ENCODE results near the gene P2RY8. TPM values are rescaled to one million over a fixed set of nuclear protein-coding genes. Genes with fewer than 3 reads are reported as not detected.

The P2RY8 gene
- total RNA-seq, 1 experiment from 2014 or later = not detected

DNA sequence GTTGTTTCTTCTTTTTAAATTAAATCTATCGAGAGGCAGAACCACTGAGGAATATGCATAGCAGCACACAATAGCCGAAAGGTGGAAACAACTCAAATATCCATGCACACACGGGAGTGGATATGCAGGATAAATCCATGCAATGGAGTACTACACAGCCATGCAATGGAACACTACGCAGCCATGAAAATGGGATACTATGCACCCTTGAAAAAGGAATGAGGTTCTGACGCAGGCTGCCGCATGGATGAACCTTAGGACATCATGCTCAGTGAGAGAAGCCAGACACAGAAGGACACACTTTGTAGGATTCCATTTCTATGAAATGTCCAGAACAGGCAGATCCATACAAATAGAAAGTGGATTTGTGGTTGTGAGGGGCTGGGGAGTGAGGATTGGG is 18.4 kb upstream of the P2RY8 start:
- intact Hi-C loops (cut with micrococcal nuclease; ENCODE audit: unreplicated experiment) = no loop called here
- BruUV-seq (replicated peaks) = no TSS peak
- CTCF ChIA-PET = no interaction called here
- H3K27me3 Mint-ChIP-seq (ENCODE audit: unreplicated experiment) = peaks cover 18% of the 10 kb centered on the region
- TF ChIP-seq, protein P1, sequence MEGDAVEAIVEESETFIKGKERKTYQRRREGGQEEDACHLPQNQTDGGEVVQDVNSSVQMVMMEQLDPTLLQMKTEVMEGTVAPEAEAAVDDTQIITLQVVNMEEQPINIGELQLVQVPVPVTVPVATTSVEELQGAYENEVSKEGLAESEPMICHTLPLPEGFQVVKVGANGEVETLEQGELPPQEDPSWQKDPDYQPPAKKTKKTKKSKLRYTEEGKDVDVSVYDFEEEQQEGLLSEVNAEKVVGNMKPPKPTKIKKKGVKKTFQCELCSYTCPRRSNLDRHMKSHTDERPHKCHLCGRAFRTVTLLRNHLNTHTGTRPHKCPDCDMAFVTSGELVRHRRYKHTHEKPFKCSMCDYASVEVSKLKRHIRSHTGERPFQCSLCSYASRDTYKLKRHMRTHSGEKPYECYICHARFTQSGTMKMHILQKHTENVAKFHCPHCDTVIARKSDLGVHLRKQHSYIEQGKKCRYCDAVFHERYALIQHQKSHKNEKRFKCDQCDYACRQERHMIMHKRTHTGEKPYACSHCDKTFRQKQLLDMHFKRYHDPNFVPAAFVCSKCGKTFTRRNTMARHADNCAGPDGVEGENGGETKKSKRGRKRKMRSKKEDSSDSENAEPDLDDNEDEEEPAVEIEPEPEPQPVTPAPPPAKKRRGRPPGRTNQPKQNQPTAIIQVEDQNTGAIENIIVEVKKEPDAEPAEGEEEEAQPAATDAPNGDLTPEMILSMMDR (IDR thresholded peaks at IDR 0.05; ENCODE audit: unreplicated experiment) = no peak
- H3K36me3 Mint-ChIP-seq (ENCODE audit: insufficient read depth, unreplicated experiment) = no peaks in the 10 kb centered on the region
- H3K9me3 Mint-ChIP-seq (ENCODE audit: low read depth, unreplicated experiment) = peaks cover 9% of the 10 kb centered on the region
- H3K27ac Mint-ChIP-seq (ENCODE audit: unreplicated experiment) = no peak overlapping the region
- no peaks in the 10 kb centered on the region for H3K4me1 Mint-ChIP-seq (ENCODE audit: low read depth, unreplicated experiment)
- no peak for DNase-seq
- no peak overlapping the region for H3K4me3 Mint-ChIP-seq (ENCODE audit: low read depth, unreplicated experiment)

DNA sequence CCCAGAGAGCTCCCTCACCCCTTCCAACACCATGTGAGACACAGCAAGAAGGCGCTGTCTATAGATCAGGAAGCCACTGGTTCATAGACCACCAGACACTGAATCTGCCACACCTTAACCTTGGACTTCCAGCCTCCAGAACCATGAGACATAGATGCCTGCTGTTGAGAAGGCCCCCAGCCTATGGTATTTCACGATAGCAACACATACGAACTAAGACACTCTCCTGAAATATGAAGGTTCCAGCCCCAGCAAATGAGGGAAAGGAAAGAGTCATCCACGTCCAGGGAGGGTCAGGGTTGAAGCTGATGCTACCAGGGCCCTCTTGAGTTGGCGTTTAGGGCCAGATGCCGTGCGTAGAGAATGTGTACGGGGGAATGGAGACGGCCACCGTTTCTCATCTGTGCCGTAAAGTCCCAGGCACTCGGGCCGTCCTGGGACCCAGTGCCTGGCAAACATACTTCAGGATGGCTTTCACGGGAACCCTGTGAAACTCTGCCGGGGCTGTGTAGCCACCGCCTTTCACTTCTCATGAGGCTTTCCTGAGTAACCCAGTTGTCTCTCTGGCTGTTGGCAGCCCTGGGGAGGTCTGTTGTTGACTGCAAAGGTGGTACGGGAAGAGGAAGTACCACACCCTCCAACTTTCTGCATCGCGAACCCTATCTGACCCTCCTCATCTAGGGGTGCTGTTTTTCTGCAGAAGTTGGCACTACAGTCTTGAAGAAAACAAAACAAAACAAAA is 17.7 kb upstream of the P2RY8 start:
- no peak overlapping the region for H3K4me3 Mint-ChIP-seq (ENCODE audit: low read depth, unreplicated experiment)
- no peak overlapping the region for H3K27ac Mint-ChIP-seq (ENCODE audit: unreplicated experiment)
- intact Hi-C loops (cut with micrococcal nuclease; ENCODE audit: unreplicated experiment) = no loop called here
- BruUV-seq (replicated peaks) = no TSS peak
- H3K36me3 Mint-ChIP-seq (ENCODE audit: insufficient read depth, unreplicated experiment) = no peaks in the 10 kb centered on the region
- no peak for DNase-seq
- no peaks in the 10 kb centered on the region for H3K4me1 Mint-ChIP-seq (ENCODE audit: low read depth, unreplicated experiment)
- TF ChIP-seq, protein P1 (IDR thresholded peaks at IDR 0.05; ENCODE audit: unreplicated experiment) = no peak
- CTCF ChIA-PET = no interaction called here
- H3K9me3 Mint-ChIP-seq (ENCODE audit: low read depth, unreplicated experiment) = peaks cover 9% of the 10 kb centered on the region
- peaks cover 18% of the 10 kb centered on the region for H3K27me3 Mint-ChIP-seq (ENCODE audit: unreplicated experiment)

DNA sequence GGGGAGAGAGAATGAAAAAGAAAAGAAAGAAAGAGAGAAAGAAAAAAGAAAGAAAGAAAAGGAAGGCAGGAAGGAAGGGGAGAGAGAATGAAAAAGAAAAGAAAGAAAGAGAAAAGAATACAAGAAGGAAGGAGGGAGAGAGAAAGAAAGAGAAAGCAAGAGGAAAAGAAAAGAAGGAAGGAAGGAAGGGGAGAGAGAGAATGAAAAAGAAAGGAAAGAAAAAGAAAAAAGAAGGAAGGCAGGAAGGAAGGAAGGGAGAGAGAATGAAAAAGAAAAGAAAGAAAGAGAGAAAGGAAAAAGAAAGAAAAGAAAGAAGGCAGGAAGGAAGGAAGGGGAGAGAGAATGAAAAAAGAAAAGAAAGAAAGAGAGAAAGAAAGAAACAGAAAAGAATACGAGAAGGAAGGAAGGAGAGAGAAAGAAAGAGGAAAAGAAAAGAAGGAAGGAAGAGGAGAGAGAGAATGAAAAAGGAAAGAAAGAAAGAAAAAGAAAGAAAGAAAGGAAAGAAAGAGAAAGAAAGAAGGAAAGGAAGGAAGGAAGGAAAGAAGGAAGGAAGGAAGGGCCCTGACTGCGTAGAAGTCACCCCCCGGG is 15.1 kb upstream of the P2RY8 start:
- H3K36me3 Mint-ChIP-seq (ENCODE audit: insufficient read depth, unreplicated experiment) = no peaks in the 10 kb centered on the region
- CTCF ChIA-PET = no interaction called here

DNA sequence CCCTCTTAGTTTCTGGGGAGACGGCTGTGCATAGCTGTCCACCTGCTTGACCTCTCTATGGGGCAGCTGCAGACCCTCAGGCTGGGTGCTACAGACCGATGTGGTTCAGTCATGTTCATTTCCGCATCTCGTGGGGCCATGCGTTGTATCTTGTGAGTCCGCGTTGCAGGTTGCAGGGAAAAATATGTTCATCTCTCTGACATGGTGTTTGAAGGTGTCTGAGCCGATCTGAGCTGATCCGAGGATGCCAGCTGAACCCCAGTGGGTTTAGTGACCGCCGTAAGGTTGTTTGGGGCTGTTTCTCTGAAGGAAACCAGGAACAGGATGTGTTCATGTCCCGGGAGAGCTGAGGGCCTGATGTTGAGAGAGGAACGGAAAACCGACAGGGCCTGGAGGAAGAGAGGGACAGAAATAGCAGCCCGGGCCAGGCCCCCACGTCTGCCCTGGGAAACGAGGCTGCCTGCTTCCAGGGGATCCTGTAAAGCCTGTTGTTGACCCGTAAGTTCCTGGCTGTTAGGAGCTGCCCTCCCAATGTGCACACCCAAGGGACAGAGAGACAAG is 9.8 kb upstream of the P2RY8 start:
- intact Hi-C loops (cut with micrococcal nuclease; ENCODE audit: unreplicated experiment) = no loop called here
- TF ChIP-seq, protein P1 (IDR thresholded peaks at IDR 0.05; ENCODE audit: unreplicated experiment) = no peak
- Mint-ChIP-seq H3K4me3 (ENCODE audit: low read depth, unreplicated experiment) (no peak overlapping the region), H3K4me1 (ENCODE audit: low read depth, unreplicated experiment) (no peaks in the 10 kb centered on the region), H3K9me3 (ENCODE audit: low read depth, unreplicated experiment) (peaks cover 2% of the 10 kb centered on the region), H3K27me3 (ENCODE audit: unreplicated experiment) (peaks cover 8% of the 10 kb centered on the region), H3K27ac (ENCODE audit: unreplicated experiment) (no peak overlapping the region), H3K36me3 (ENCODE audit: insufficient read depth, unreplicated experiment) (no peaks in the 10 kb centered on the region)
- BruUV-seq (replicated peaks) = no TSS peak
- no peak for DNase-seq
- CTCF ChIA-PET = no interaction called here

More for the DNA sequence above, 15.1 kb upstream of the P2RY8 start:
- Mint-ChIP-seq H3K27ac (ENCODE audit: unreplicated experiment) (no peak overlapping the region), H3K4me1 (ENCODE audit: low read depth, unreplicated experiment) (no peaks in the 10 kb centered on the region), H3K9me3 (ENCODE audit: low read depth, unreplicated experiment) (peaks cover 9% of the 10 kb centered on the region), H3K27me3 (ENCODE audit: unreplicated experiment) (peaks cover 18% of the 10 kb centered on the region), H3K4me3 (ENCODE audit: low read depth, unreplicated experiment) (no peak overlapping the region)
- DNase-seq = no peak
- intact Hi-C loops (cut with micrococcal nuclease; ENCODE audit: unreplicated experiment) = no loop called here
- TF ChIP-seq, protein P1 (IDR thresholded peaks at IDR 0.05; ENCODE audit: unreplicated experiment) = no peak
- BruUV-seq (replicated peaks) = no TSS peak
